Glutamatergic neuron (in vitro differentiated cells): ENCODE results near the gene VAV2. TPM values are rescaled to one million over a fixed set of nuclear protein-coding genes. Genes with fewer than 3 reads are reported as not detected.
A peak's percentile ranks its signal among the peaks of the same experiment; 100 is the strongest.

Experiments used
- DNase-seq: peaks from one replicate; pipeline ENCODE4 v3.0.0; 2022
- H3K27ac Mint-ChIP-seq: one replicate; pipeline ENCODE4 v1.8.0; 2020; ENCODE audit warnings: mild to moderate bottlenecking, mixed read lengths, inconsistent platforms; ENCODE audit not compliant: unreplicated experiment
- H3K27me3 Mint-ChIP-seq: one replicate; pipeline ENCODE4 v1.8.0; 2020; ENCODE audit warnings: mild to moderate bottlenecking, moderate library complexity, mixed read lengths, inconsistent platforms; ENCODE audit not compliant: unreplicated experiment
- H3K36me3 Mint-ChIP-seq: one replicate; pipeline ENCODE4 v1.8.0; 2020; ENCODE audit warnings: mild to moderate bottlenecking, mixed read lengths, inconsistent platforms; ENCODE audit not compliant: unreplicated experiment
- H3K4me1 Mint-ChIP-seq: one replicate; pipeline ENCODE4 v1.8.0; 2020; ENCODE audit warnings: mild to moderate bottlenecking, low read depth, mixed read lengths, inconsistent platforms; ENCODE audit not compliant: unreplicated experiment
- H3K4me3 Mint-ChIP-seq: one replicate; pipeline ENCODE4 v1.8.0; 2020; ENCODE audit warnings: mild to moderate bottlenecking, mixed read lengths, inconsistent platforms; ENCODE audit not compliant: unreplicated experiment
- H3K9me3 Mint-ChIP-seq: one replicate; pipeline ENCODE4 v1.8.0; 2020; ENCODE audit warnings: mild to moderate bottlenecking, moderate library complexity, mixed read lengths, inconsistent platforms; ENCODE audit not compliant: unreplicated experiment
- CTCF ChIP-seq: fragments of 200-600 bp; sonication (generic); IDR thresholded peaks from one replicate; pipeline ENCODE4 v1.5.0; 2021; ENCODE audit not compliant: partially characterized antibody, unreplicated experiment
- total RNA-seq: library from RNA; stranded (reverse); fragmentation: NEBNext Ultra II Directional; extraction: Animal tissue kit (Norgen Biotek cat#: 25700); gene quantifications from one replicate; pipeline ENCODE4 v1.2.1, GENCODE V29; 2021; ENCODE audit not compliant: unreplicated experiment

The VAV2 gene
- total RNA-seq, 1 donor from 2014 or later, result 270 TPM

- Mint-ChIP-seq H3K4me3 (no peak overlapping the region), H3K27ac (no peak overlapping the region), H3K36me3 (no peaks in the 10 kb centered on the region), H3K4me1 (peaks cover 57% of the 10 kb centered on the region), H3K9me3 (peaks cover 20% of the 10 kb centered on the region), H3K27me3 (peaks cover 16% of the 10 kb centered on the region)
- DNase-seq, result no peak
- no peak for TF ChIP-seq CTCF
Observed at GRCh38 chr9:133975511-133975910, 16.6 kb downstream of the VAV2 start.

- Mint-ChIP-seq H3K4me1 (peaks cover 55% of the 10 kb centered on the region), H3K36me3 (no peaks in the 10 kb centered on the region), H3K27me3 (peaks cover 18% of the 10 kb centered on the region), H3K27ac (peak overlapping the region; percentile 22), H3K4me3 (peak overlapping the region; percentile 25), H3K9me3 (peaks cover 20% of the 10 kb centered on the region)
- TF ChIP-seq CTCF, result no peak
- no peak for DNase-seq
Observed at GRCh38 chr9:133974631-133975341, 17.3 kb downstream of the VAV2 start.

GRCh38 chr9:133973791-133974630 is 18.1 kb downstream of the VAV2 start:
- TF ChIP-seq CTCF, result no peak
- Mint-ChIP-seq H3K27ac (no peak overlapping the region), H3K4me1 (peaks cover 57% of the 10 kb centered on the region)

GRCh38 chr9:133973111-133973790 is 18.9 kb downstream of the VAV2 start:
- Mint-ChIP-seq H3K4me3 (peak overlapping the region; percentile 58), H3K27ac (peak overlapping the region; percentile 59), H3K36me3 (no peaks in the 10 kb centered on the region)

More at GRCh38 chr9:133973791-133974630, 18.1 kb downstream of the VAV2 start:
- peaks cover 18% of the 10 kb centered on the region for H3K27me3 Mint-ChIP-seq
- peaks cover 25% of the 10 kb centered on the region for H3K9me3 Mint-ChIP-seq
- H3K4me3 Mint-ChIP-seq, result peak overlapping the region; percentile 58
- no peaks in the 10 kb centered on the region for H3K36me3 Mint-ChIP-seq
- peak; percentile 18 for DNase-seq

More at GRCh38 chr9:133973111-133973790, 18.9 kb downstream of the VAV2 start:
- no peak for TF ChIP-seq CTCF
- peak; percentile 27 for DNase-seq
- peaks cover 29% of the 10 kb centered on the region for H3K9me3 Mint-ChIP-seq
- H3K27me3 Mint-ChIP-seq, result peaks cover 18% of the 10 kb centered on the region
- peaks cover 60% of the 10 kb centered on the region for H3K4me1 Mint-ChIP-seq
